NB4 (cell line): ENCODE data around the gene RNF20.

Experiments
- DNase-seq: peaks from one replicate; pipeline ENCODE4 v3.0.0; 2010; ENCODE audit warnings: low read depth
- H3K4me3 ChIP-seq: one replicate; pipeline ENCODE4 v1.5.1; 2011; ENCODE audit warnings: mild to moderate bottlenecking, low read depth, low read length, moderate library complexity
- MYC ChIP-seq: IDR thresholded peaks from 2 replicates; pipeline ENCODE4 v1.6.1; 2011; ENCODE audit warnings: low read depth, low read length
- POLR2A ChIP-seq: IDR thresholded peaks from 2 replicates; pipeline ENCODE4 v1.6.1; 2011; ENCODE audit warnings: mild to moderate bottlenecking; ENCODE audit not compliant: insufficient read length; ENCODE audit errors: extremely low read depth
- TF ChIP-seq, protein P1 (sequence below): IDR thresholded peaks from one replicate; pipeline ENCODE4 v1.5.1; 2012; ENCODE audit warnings: low read depth, low read length
- TF ChIP-seq, protein P2 (sequence below): IDR thresholded peaks from 2 replicates; pipeline ENCODE4 v1.6.1; 2011; ENCODE audit warnings: low read depth, low read length

Gene RNF20

DNA sequence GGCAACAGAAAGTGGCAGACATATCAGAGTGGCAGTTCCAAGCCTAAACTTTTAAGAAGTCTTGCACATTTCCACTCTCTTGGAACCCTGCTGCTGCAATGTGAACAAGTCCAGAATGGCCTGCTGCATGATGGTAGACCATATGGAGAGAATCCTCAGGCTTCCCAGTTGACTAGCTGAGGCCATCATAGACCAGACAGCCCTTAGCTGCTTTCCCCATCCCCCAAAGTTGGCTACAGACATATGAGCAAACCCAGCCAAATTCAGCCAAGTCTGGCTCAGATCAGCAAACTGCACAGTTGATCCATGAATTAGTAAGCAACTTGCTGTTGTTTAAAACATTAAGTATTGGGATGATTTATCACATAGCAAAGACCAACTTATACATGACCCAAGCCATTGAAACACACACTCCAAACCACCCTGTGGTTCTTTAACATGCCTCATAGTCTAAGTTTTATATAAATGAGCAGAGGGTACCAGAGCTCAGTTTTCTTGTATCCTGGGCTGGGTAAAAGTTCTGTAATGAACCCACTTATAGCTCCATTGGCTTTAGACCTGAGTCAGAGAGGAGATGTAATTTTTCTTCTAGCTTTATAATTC is 41.2 kb downstream of the RNF20 start:
- H3K4me3 ChIP-seq = no peak overlapping the region
- TF ChIP-seq MYC (no peak), POLR2A (no peak)
- TF ChIP-seq, protein P1, sequence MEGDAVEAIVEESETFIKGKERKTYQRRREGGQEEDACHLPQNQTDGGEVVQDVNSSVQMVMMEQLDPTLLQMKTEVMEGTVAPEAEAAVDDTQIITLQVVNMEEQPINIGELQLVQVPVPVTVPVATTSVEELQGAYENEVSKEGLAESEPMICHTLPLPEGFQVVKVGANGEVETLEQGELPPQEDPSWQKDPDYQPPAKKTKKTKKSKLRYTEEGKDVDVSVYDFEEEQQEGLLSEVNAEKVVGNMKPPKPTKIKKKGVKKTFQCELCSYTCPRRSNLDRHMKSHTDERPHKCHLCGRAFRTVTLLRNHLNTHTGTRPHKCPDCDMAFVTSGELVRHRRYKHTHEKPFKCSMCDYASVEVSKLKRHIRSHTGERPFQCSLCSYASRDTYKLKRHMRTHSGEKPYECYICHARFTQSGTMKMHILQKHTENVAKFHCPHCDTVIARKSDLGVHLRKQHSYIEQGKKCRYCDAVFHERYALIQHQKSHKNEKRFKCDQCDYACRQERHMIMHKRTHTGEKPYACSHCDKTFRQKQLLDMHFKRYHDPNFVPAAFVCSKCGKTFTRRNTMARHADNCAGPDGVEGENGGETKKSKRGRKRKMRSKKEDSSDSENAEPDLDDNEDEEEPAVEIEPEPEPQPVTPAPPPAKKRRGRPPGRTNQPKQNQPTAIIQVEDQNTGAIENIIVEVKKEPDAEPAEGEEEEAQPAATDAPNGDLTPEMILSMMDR = no peak
- TF ChIP-seq, protein P2, sequence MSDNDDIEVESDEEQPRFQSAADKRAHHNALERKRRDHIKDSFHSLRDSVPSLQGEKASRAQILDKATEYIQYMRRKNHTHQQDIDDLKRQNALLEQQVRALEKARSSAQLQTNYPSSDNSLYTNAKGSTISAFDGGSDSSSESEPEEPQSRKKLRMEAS = no peak
- no peak for DNase-seq

GRCh38 chr9:101578378-101578777 is 44.7 kb downstream of the RNF20 start:
- peak; percentile 88 for DNase-seq
- H3K4me3 ChIP-seq = no peak overlapping the region
- TF ChIP-seq MYC (no peak), POLR2A (no peak)
- TF ChIP-seq, protein P1 = no peak
- TF ChIP-seq, protein P2 = no peak

GRCh38 chr9:101579711-101580545 is 46.3 kb downstream of the RNF20 start:
- peak; percentile 55 for DNase-seq
- TF ChIP-seq, protein P2 = no peak
- no peak for TF ChIP-seq MYC
- TF ChIP-seq POLR2A = no peak
- TF ChIP-seq, protein P1 = no peak
- no peak overlapping the region for H3K4me3 ChIP-seq

- no peak for DNase-seq
- no peak overlapping the region for H3K4me3 ChIP-seq
- TF ChIP-seq POLR2A (no peak), MYC (no peak)
- TF ChIP-seq, protein P1 = no peak
- TF ChIP-seq, protein P2 = no peak
Measured at GRCh38 chr9:101582553-101582952, 48.9 kb downstream of the RNF20 start.

GRCh38 chr9:101585740-101586139 is 52.1 kb downstream of the RNF20 start:
- peak; percentile 67 for DNase-seq
- TF ChIP-seq, protein P1 = no peak
- no peak for TF ChIP-seq MYC
- TF ChIP-seq POLR2A = no peak
- TF ChIP-seq, protein P2 = no peak

More at GRCh38 chr9:101585740-101586139, 52.1 kb downstream of the RNF20 start:
- no peak overlapping the region for H3K4me3 ChIP-seq
